Stimulated activated naive CD8-positive, alpha-beta T cell treated with anti-CD3 and anti-CD28 coated beads, Interleukin-15, amount 100 ng/mL, for 72 hours (primary cell): ENCODE data around the gene CAMK4.
A peak's percentile ranks its signal among the peaks of the same experiment; 100 is the strongest.

ENCODE experiments used
- ATAC-seq: fragments of 150-1000 bp; cut with Tn5 transposase; 2 replicates; pipeline ENCODE4 v1.10.0; 2021; ENCODE audit warnings: mild to moderate bottlenecking, moderate library complexity
- DNase-seq, 2 donors: peaks; one replicate each; pipeline ENCODE4 v3.0.0; 2021 to 2022
- H3K27ac Mint-ChIP-seq, 2 donors: one replicate each; pipeline ENCODE4 v1.8.0; 2022; ENCODE audit warnings: mild to moderate bottlenecking in 2 of 2, mixed read lengths in 2 of 2, moderate library complexity in 2 of 2
- H3K27me3 Mint-ChIP-seq: one replicate; pipeline ENCODE4 v1.8.0; 2022; ENCODE audit warnings: mixed read lengths
- H3K4me1 Mint-ChIP-seq: one replicate; pipeline ENCODE4 v1.8.0; 2022; ENCODE audit warnings: mild to moderate bottlenecking, mixed read lengths
- H3K4me3 Mint-ChIP-seq, 2 donors: one replicate each; pipeline ENCODE4 v1.8.0; 2022; ENCODE audit warnings: mild to moderate bottlenecking in 2 of 2, mixed read lengths in 2 of 2, moderate library complexity in 1 of 2
- H3K9me3 Mint-ChIP-seq, 2 donors: one replicate each; pipeline ENCODE4 v1.8.0; 2022; ENCODE audit warnings: mixed read lengths in 2 of 2

CAMK4 gene

DNA sequence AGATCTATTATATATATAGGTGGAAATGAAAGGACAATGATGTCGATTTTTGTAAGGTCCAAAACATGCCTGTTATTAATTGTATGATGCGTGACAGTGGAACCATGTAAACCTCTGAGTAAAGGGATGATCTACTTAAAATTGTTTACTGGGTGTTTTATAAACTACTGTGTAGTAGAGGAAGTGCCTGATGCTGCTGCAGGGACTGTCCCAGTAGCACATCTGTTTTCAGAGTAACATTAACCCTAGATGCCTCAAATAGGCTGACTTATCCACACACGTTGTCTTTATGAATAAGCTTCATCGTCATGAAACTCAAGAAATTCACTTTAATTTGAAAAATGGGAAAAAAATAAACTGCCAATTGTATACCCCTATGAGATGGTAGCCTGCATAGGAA, 1.7 kb downstream of the CAMK4 start:
- ATAC-seq (peak; percentile 35), DNase-seq (no peak)
- peak overlapping the region; percentile 94 to 98 for H3K4me3 Mint-ChIP-seq
- H3K27ac Mint-ChIP-seq = peak overlapping the region; percentile 74 to 89
- H3K27me3 Mint-ChIP-seq = no peaks in the 10 kb centered on the region
- peaks cover 47% of the 10 kb centered on the region for H3K4me1 Mint-ChIP-seq
- H3K9me3 Mint-ChIP-seq = no peaks in the 10 kb centered on the region

DNA sequence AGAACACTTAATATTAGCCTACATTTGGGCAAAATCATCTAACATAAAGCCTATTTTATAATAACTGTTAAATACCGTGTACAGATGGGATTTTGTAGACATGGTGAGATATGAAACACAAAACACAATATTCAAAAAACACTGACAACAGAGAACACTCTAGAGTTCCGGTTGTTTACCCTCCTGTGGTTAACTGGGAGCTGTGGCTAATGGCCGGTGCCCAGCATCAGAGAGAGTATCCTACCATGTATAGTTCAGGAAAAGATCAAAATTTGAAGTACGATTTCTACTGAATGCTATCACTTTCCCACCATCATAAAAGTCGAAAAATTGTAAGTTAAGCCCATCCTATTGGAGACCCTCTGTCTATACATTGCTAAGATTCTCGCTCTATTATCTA, 2.4 kb downstream of the CAMK4 start:
- no peak for ATAC-seq
- H3K27ac Mint-ChIP-seq = peak overlapping the region; percentile 49 to 94
- peak overlapping the region; percentile 94 to 98 for H3K4me3 Mint-ChIP-seq
- H3K4me1 Mint-ChIP-seq = peaks cover 52% of the 10 kb centered on the region
- DNase-seq = no peak
- H3K9me3 Mint-ChIP-seq = no peaks in the 10 kb centered on the region
- H3K27me3 Mint-ChIP-seq = no peaks in the 10 kb centered on the region

DNA sequence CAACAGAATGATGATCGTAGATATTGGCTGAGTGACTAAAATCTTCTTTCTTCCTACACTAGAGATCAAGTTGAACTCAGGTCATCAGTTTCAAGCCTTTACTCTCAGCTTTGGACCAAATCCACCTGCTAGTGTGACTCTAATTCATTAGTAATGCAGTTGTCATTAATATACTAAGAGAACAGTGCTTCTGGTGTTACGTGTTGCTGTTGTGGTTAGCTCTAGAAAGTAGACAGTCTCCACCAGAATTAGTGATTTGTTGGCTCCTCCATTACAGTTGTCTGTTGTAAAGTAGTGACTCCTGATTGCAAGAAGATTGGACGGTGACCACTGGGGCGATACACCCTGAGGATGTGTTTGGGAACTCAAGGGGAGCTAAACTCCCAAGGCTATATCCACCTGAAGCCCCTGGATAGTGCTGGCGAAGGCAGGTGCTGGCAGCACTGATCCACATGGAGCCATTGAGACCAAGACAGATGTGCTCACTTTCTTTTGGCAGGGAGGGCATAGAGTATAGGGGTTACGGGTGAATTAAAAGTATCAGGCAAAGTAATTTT, 3.1 kb downstream of the CAMK4 start:
- Mint-ChIP-seq H3K4me3 (peak overlapping the region; percentile 97 to 98), H3K27ac (peak overlapping the region; percentile 94 to 98), H3K4me1 (peaks cover 59% of the 10 kb centered on the region), H3K27me3 (no peaks in the 10 kb centered on the region), H3K9me3 (no peaks in the 10 kb centered on the region)
- DNase-seq = no peak
- ATAC-seq = no peak

DNA sequence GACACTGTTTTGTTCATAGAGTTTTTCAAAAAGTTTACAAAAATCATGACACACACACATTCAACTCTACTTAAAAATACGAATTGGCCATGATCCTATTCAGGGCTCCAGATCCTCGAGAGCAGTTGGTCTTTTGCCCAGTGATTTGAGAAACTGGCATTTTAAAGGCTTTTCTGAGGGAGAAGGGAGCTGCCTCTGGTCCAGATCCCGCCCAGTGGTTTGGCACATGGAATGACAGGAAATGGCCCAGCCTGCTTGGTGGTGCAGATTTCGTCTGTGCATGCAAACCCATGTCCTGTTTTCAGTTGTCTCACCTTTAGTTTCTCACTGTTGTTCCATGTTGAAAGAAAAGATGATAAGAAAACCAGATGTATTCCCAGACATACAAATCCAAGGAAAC, 3.6 kb downstream of the CAMK4 start:
- Mint-ChIP-seq H3K4me3 (peak overlapping the region; percentile 97 to 98), H3K27me3 (no peaks in the 10 kb centered on the region), H3K4me1 (peaks cover 63% of the 10 kb centered on the region), H3K9me3 (no peaks in the 10 kb centered on the region), H3K27ac (peak overlapping the region; percentile 94 to 98)
- no peak for DNase-seq
- ATAC-seq = no peak

DNA sequence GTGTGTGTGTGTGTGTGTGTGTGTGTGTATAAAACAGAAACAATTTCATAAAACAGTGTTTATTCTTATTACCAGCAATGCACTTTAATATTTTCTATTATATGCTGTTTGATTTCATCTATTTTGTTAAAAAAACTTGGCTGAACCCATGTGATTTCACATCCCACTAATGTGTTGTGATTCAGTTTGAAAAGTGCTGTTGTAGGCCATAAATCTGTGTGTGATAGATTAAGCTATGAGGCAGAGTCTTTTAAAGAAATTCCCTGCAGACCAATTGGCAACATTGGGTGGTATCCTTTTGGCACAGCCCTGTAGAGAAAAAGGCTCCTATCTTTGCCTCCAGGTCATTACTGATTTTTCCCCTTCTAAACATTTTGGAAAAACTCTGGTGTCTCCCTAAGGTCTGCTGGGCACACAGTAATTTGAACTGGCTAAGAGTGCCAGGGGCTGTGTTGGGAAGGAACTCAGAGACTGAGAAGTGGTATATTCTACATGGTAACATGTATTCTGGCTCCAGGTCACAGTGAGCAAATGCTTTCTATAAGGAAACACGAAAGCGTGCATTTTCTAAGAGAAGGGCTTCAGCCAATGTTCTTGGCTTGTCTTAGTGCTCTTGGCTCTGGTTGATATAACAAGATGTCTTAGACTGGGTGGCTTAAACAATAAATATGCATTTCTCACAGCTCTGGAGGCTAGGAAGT, 4.5 kb downstream of the CAMK4 start:
- no peak for ATAC-seq
- DNase-seq = no peak
- peaks cover 62% of the 10 kb centered on the region for H3K4me1 Mint-ChIP-seq
- no peaks in the 10 kb centered on the region for H3K27me3 Mint-ChIP-seq
- no peaks in the 10 kb centered on the region for H3K9me3 Mint-ChIP-seq
- H3K27ac Mint-ChIP-seq = peak overlapping the region; percentile 92 to 96
- H3K4me3 Mint-ChIP-seq = peak overlapping the region; percentile 77 to 83

DNA sequence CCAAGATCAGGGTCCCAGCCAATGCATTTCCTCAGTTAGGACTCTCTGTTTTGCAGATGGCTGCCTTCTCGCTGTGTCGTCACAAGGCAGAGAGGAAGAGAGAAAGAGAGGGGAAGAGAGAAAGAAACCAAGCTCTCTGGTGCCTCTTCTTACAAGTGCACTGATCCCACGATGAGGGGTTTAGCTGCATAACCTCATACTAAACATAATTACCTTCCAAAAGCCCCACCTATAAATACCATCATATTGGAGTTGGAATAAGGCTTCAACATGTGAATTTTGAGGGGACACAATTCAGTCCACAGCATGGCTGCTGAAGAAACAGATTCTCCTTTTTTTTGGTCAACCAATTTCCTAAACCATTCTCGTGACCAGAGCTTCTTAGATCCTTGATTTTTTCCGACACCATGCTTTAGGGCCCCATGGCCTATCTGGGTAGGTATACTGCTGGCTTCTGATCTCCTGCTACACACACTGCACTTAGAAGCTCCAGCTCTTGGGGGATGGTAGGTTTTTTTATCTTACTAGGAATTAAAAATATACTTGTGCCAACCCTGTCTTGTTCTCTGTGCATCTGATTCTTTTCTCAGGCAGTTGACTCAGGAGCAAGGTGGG, 5.1 kb downstream of the CAMK4 start:
- H3K9me3 Mint-ChIP-seq = no peaks in the 10 kb centered on the region
- DNase-seq (no peak), ATAC-seq (no peak)
- peaks cover 66% of the 10 kb centered on the region for H3K4me1 Mint-ChIP-seq
- H3K27me3 Mint-ChIP-seq = no peaks in the 10 kb centered on the region
- H3K4me3 Mint-ChIP-seq = peak overlapping the region; percentile 77 to 83
- peak overlapping the region; percentile 92 to 96 for H3K27ac Mint-ChIP-seq

DNA sequence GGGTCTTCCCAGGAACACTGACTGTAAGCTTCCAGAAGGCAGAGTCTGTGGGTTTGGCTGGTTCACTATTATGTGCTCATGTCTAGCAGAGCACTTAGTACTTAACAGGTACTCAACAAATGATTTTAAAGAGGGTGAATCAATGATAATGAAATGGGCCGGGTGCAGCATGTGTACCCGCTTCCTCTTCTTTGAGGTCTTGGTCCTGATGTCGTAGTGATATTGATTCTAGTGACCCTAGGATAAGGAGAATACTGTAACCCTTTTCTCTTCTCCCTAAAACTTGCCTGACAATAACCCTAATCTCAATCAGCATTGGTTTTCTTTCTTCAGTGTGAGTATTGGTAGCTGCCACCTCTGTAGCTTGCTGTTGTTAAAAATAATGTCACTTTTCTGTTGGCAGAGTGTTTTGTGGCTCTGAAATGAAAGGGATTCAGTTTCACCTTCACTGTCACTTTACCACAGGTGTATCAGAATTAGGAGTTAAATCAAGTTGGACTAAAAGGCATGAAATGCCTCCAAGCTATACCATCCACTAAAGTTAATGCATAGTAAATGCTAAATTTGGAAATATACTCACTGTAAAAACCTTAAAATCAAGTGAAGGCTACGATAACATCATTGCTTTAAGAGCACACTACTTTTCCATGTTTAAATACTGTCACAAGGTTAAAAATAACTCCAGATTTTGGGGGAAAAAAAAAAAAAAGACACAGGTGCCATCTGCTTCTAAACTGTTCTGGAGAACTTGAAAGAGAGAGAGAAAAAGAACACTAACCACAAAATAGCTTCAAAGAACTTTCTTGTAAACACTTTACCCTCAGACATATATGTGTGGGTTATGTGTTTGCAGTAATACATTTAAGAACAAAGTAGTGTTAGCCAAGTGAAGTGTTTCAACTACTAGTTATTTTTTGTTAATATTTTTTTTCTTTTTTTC, 6.0 kb downstream of the CAMK4 start:
- Mint-ChIP-seq H3K4me3 (peak overlapping the region; percentile 77 to 83), H3K4me1 (peaks cover 74% of the 10 kb centered on the region), H3K27ac (peak overlapping the region; percentile 92 to 96), H3K27me3 (no peaks in the 10 kb centered on the region), H3K9me3 (no peaks in the 10 kb centered on the region)
- no peak for DNase-seq
- peak; percentile 62 for ATAC-seq

DNA sequence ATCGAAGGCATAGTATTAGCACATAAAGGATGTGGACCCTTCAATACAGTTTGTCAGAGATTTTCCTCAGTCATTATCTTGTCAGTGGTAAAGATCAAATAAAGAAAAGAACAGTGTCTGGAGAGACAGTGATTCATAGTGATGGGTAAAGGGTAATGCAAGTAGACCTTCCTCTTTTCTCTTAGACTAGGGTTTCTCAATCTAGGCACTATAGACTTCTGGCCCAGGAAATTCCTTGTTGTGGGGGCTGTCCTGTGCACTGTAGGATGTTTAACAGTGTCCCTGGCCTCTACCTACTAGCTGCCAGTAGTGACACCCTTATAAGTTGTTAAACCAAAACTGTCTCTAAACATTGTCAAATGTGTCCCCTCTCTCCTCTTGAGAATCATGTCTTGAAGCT, 6.9 kb downstream of the CAMK4 start:
- Mint-ChIP-seq H3K27me3 (no peaks in the 10 kb centered on the region), H3K4me1 (peaks cover 84% of the 10 kb centered on the region), H3K9me3 (no peaks in the 10 kb centered on the region), H3K27ac (peak overlapping the region; percentile 5 to 89), H3K4me3 (peak overlapping the region; percentile 55 to 68)
- no peak for ATAC-seq
- no peak for DNase-seq

DNA sequence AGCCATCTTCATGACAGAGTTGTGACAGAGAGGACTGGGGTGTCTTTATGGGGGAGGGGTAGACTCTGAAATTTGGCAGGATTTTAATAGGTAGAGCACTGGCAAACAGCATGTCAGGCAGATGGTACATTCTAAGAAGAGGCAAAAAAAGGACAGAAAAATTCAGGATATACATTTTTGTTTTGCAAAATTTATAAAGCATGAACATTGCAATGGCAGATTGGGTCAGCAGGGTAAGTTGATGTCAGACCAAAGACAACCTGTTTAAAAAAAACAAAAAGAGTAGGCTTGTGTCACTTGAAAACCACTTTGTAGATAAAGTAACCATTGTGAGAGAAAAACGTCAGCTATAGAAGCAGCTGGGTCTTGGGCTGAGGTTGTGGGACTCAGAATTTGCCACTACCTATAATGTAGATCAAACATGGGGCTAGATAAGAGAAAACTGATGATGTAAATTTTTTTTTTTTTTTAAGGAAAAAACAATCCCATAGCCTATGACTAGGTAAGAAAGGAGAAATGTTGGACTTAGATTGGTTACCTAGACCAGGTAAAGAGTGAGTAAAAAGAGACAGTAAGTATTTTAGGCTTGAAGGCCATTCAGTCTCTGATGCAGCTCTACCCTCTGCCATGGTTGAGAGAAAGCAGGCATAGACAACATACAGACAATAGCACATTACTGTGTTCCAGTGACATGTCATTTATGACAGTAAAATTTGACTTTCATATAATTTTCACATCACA, 8.3 kb downstream of the CAMK4 start:
- Mint-ChIP-seq H3K27me3 (no peaks in the 10 kb centered on the region), H3K27ac (peak overlapping the region; percentile 77 to 86), H3K4me1 (peaks cover 93% of the 10 kb centered on the region), H3K9me3 (no peaks in the 10 kb centered on the region), H3K4me3 (peak overlapping the region; percentile 37 to 74)
- DNase-seq = no peak
- peak; percentile 54 for ATAC-seq

DNA sequence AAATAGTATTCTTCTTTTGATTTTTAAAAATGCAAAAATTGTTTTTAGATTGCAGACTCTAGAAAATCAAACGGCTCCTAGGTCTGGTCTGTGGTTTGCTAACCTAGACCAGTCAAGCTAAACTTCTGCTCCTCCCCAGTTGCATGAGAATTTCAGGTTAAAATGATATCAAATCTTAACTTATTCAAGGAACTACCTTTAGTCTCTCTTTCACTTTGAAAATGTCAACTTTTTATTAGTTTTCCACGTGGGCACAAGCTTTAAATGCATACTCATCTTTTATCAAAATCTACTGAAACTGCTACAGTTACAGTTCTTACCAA, 8.8 kb downstream of the CAMK4 start:
- no peaks in the 10 kb centered on the region for H3K9me3 Mint-ChIP-seq
- no peaks in the 10 kb centered on the region for H3K27me3 Mint-ChIP-seq
- ATAC-seq (peak; percentile 38), DNase-seq (no peak)
- peaks cover 93% of the 10 kb centered on the region for H3K4me1 Mint-ChIP-seq
- H3K27ac Mint-ChIP-seq = peak overlapping the region in 1 of 2 donors; percentile 47
- peak overlapping the region; percentile 9 to 74 for H3K4me3 Mint-ChIP-seq

DNA sequence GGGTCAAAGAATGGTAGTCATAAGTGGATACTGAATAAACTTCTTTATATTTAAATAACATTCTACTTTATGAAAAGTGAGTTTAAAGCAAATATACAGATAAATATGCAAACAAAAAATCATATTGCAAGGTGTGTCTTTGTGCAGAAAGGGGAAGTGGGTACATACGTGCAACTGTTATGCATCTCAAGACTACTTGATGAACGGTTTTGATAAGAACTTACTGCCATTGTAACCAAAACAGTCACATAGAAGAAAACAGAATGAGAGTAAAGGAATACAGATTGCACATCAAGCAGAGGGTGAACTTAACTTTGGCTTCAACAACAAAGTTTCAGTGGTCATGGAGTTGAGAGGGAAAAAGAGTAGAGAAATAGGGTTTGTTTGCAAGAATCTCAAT, 9.9 kb downstream of the CAMK4 start:
- H3K4me3 Mint-ChIP-seq = peak overlapping the region; percentile 10 to 70
- no peak for DNase-seq
- ATAC-seq = no peak
- peak overlapping the region in 1 of 2 donors; percentile 85 for H3K27ac Mint-ChIP-seq
- peaks cover 95% of the 10 kb centered on the region for H3K4me1 Mint-ChIP-seq
- no peaks in the 10 kb centered on the region for H3K27me3 Mint-ChIP-seq
- no peaks in the 10 kb centered on the region for H3K9me3 Mint-ChIP-seq

DNA sequence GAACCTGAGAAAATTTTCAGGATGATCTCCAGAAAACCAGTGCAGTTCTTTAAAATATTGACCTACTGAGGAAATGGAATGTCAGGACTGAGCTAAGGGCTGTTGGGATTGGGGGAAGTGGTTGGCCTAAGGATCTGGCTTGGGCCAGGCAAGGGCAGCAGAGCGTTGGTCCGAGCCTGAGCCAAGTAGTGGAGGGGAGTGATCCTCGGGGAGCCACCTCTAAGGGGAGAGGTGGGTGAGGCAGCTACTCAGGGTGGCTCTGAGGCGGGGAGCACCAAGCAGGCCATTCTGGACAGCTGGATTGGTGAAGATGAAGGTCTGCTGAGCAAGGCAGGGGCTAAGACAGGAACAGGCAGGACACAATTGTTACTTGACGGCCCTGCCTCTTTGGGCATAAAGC, 11.5 kb downstream of the CAMK4 start:
- peaks cover 95% of the 10 kb centered on the region for H3K4me1 Mint-ChIP-seq
- DNase-seq (no peak), ATAC-seq (no peak)
- no peaks in the 10 kb centered on the region for H3K9me3 Mint-ChIP-seq
- peak overlapping the region; percentile 68 to 85 for H3K4me3 Mint-ChIP-seq
- peak overlapping the region; percentile 83 to 86 for H3K27ac Mint-ChIP-seq
- no peaks in the 10 kb centered on the region for H3K27me3 Mint-ChIP-seq

DNA sequence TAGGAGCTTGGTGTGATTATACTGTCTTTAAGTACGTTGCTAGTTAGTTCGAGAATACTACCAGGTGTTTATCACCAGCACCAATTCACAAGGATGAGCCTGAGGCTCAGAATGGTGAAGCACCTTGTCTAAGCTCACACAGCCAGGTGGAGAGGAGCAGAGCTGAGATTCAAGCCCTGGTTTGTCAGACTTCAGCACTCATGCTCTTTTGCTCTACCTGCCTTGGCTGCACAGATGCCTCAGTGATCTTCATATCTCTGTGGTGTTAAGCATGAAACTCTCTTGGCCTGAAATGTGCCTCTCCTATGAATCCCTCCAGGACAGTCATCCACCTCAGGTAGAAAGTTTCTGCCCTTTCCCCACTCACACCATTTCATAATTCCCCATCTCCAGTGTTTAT, 12.2 kb downstream of the CAMK4 start:
- Mint-ChIP-seq H3K27me3 (no peaks in the 10 kb centered on the region), H3K4me3 (peak overlapping the region; percentile 78 to 85), H3K9me3 (no peaks in the 10 kb centered on the region), H3K4me1 (peaks cover 94% of the 10 kb centered on the region), H3K27ac (peak overlapping the region in 1 of 2 donors; percentile 93)
- ATAC-seq (no peak), DNase-seq (no peak)

DNA sequence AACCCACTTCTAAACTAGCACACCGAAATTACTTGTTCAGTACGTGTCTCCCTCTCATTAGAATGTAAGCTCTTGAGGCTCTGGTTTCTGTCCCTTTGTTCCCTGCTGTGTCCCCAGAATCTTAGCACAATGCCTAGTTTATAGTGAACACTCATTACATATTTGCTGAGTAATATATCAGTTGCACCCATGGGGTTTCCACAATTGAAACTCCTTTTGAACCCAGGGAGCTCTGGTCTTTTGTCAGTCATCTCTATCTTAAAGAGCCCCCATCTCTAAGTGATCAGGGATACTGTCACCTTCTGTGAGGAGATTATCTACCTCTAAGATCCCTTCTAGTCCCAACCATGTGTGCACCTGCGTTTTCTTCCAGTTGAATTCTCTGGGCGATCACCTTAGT, 12.8 kb downstream of the CAMK4 start:
- Mint-ChIP-seq H3K4me1 (peaks cover 95% of the 10 kb centered on the region), H3K4me3 (peak overlapping the region; percentile 78 to 85), H3K27me3 (no peaks in the 10 kb centered on the region), H3K9me3 (no peaks in the 10 kb centered on the region), H3K27ac (peak overlapping the region; percentile 36 to 93)
- no peak for DNase-seq
- peak; percentile 75 for ATAC-seq

DNA sequence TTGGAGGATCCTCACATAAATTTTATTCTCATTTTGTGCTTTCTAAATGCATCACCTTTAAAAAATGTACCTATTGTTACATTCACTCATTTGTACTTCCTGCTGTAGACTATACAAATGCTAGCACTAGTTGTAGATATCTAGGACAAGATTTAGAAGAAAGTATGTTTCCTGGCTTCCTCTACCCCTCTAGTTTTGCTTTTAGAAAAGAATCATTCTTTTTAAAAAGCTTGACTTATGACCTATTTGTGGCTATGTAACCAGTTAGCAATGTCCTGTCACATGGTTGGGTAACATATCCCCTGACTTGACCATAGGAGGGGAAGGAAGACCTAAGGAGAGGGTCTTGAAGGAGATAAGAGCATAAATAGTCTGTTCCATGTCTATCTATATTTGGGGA, 13.3 kb downstream of the CAMK4 start:
- DNase-seq = no peak
- Mint-ChIP-seq H3K27ac (peak overlapping the region; percentile 36 to 93), H3K4me3 (peak overlapping the region; percentile 78 to 85), H3K27me3 (no peaks in the 10 kb centered on the region), H3K9me3 (no peaks in the 10 kb centered on the region), H3K4me1 (peaks cover 95% of the 10 kb centered on the region)
- ATAC-seq = peak; percentile 23
